ENCODE data around the gene SMIM36.

The SMIM36 gene

GRCh38 chr17:55510986-55511721, at the start of gene SMIM36:
Gene SMIM36 (minus strand): TSS chr17:55511452.
- H3K36me3 Mint-ChIP-seq (ENCODE audit: low read depth) = no peaks in the 10 kb centered on the region
- H3K27ac Mint-ChIP-seq = no peak within 1 kb of the TSS
- no peak within 1 kb of the TSS for H3K4me3 Mint-ChIP-seq
- peaks cover 2% of the 10 kb centered on the region for H3K27me3 Mint-ChIP-seq
- H3K9me3 Mint-ChIP-seq = no peaks in the 10 kb centered on the region
- DNase-seq (no peak), ATAC-seq (no peak)
- H3K4me1 Mint-ChIP-seq = peaks cover 2% of the 10 kb centered on the region

- Mint-ChIP-seq H3K4me1 (no peaks in the 10 kb centered on the region), H3K36me3 (ENCODE audit: low read depth) (no peaks in the 10 kb centered on the region), H3K9me3 (no peaks in the 10 kb centered on the region), H3K27ac (no peak overlapping the region), H3K4me3 (no peak overlapping the region), H3K27me3 (peaks cover 13% of the 10 kb centered on the region)
- ATAC-seq = no peak
- no peak for DNase-seq
Observed at GRCh38 chr17:55555772-55556171, 44.5 kb upstream of the SMIM36 start.

- no peak overlapping the region for H3K4me3 Mint-ChIP-seq
- H3K27me3 Mint-ChIP-seq = peaks cover 20% of the 10 kb centered on the region
- ATAC-seq (no peak), DNase-seq (no peak)
- no peak overlapping the region for H3K27ac Mint-ChIP-seq
- H3K9me3 Mint-ChIP-seq = peaks cover 4% of the 10 kb centered on the region
- H3K4me1 Mint-ChIP-seq = peaks cover 4% of the 10 kb centered on the region
- H3K36me3 Mint-ChIP-seq (ENCODE audit: low read depth) = no peaks in the 10 kb centered on the region
Observed at GRCh38 chr17:55549140-55549539, 37.9 kb upstream of the SMIM36 start.

GRCh38 chr17:55546991-55547664, 35.9 kb upstream of the SMIM36 start:
- Mint-ChIP-seq H3K27ac (no peak overlapping the region), H3K9me3 (peaks cover 4% of the 10 kb centered on the region)

GRCh38 chr17:55546481-55546880, 35.2 kb upstream of the SMIM36 start:
- DNase-seq = no peak
- peaks cover 4% of the 10 kb centered on the region for H3K9me3 Mint-ChIP-seq
- no peak for ATAC-seq
- no peaks in the 10 kb centered on the region for H3K36me3 Mint-ChIP-seq (ENCODE audit: low read depth)
- peaks cover 21% of the 10 kb centered on the region for H3K27me3 Mint-ChIP-seq
- no peak overlapping the region for H3K4me3 Mint-ChIP-seq
- H3K4me1 Mint-ChIP-seq = peaks cover 4% of the 10 kb centered on the region
- H3K27ac Mint-ChIP-seq = no peak overlapping the region

More at GRCh38 chr17:55546991-55547664, 35.9 kb upstream of the SMIM36 start:
- peaks cover 20% of the 10 kb centered on the region for H3K27me3 Mint-ChIP-seq
- H3K36me3 Mint-ChIP-seq (ENCODE audit: low read depth) = no peaks in the 10 kb centered on the region
- H3K4me3 Mint-ChIP-seq = no peak overlapping the region
- no peak for ATAC-seq
- DNase-seq = no peak
- peaks cover 4% of the 10 kb centered on the region for H3K4me1 Mint-ChIP-seq

GRCh38 chr17:55545806-55546205, 34.6 kb upstream of the SMIM36 start:
- Mint-ChIP-seq H3K4me1 (peaks cover 4% of the 10 kb centered on the region), H3K9me3 (peaks cover 4% of the 10 kb centered on the region), H3K27ac (no peak overlapping the region), H3K36me3 (ENCODE audit: low read depth) (no peaks in the 10 kb centered on the region), H3K27me3 (peaks cover 23% of the 10 kb centered on the region), H3K4me3 (no peak overlapping the region)
- DNase-seq (no peak), ATAC-seq (no peak)

GRCh38 chr17:55543709-55544108, 32.5 kb upstream of the SMIM36 start:
- Mint-ChIP-seq H3K27me3 (peaks cover 25% of the 10 kb centered on the region), H3K4me1 (peaks cover 4% of the 10 kb centered on the region), H3K4me3 (no peak overlapping the region), H3K9me3 (peaks cover 4% of the 10 kb centered on the region), H3K36me3 (ENCODE audit: low read depth) (no peaks in the 10 kb centered on the region), H3K27ac (no peak overlapping the region)
- ATAC-seq (no peak), DNase-seq (no peak)

GRCh38 chr17:55540414-55541091, 29.3 kb upstream of the SMIM36 start:
- DNase-seq = no peak
- H3K4me1 Mint-ChIP-seq = no peaks in the 10 kb centered on the region
- H3K9me3 Mint-ChIP-seq = no peaks in the 10 kb centered on the region
- H3K27me3 Mint-ChIP-seq = peaks cover 16% of the 10 kb centered on the region
- H3K27ac Mint-ChIP-seq = no peak overlapping the region
- no peak overlapping the region for H3K4me3 Mint-ChIP-seq
- no peak for ATAC-seq
- no peaks in the 10 kb centered on the region for H3K36me3 Mint-ChIP-seq (ENCODE audit: low read depth)

- ATAC-seq = no peak
- no peaks in the 10 kb centered on the region for H3K4me1 Mint-ChIP-seq
- H3K36me3 Mint-ChIP-seq (ENCODE audit: low read depth) = no peaks in the 10 kb centered on the region
- H3K27me3 Mint-ChIP-seq = peaks cover 15% of the 10 kb centered on the region
- no peaks in the 10 kb centered on the region for H3K9me3 Mint-ChIP-seq
- H3K4me3 Mint-ChIP-seq = no peak overlapping the region
- DNase-seq = no peak
- H3K27ac Mint-ChIP-seq = no peak overlapping the region
Observed at GRCh38 chr17:55536205-55536604, 25.0 kb upstream of the SMIM36 start.

- H3K36me3 Mint-ChIP-seq (ENCODE audit: low read depth) = no peaks in the 10 kb centered on the region
- H3K9me3 Mint-ChIP-seq = no peaks in the 10 kb centered on the region
- DNase-seq = no peak
- no peak overlapping the region for H3K27ac Mint-ChIP-seq
- no peak for ATAC-seq
- no peaks in the 10 kb centered on the region for H3K4me1 Mint-ChIP-seq
- peaks cover 10% of the 10 kb centered on the region for H3K27me3 Mint-ChIP-seq
- H3K4me3 Mint-ChIP-seq = no peak overlapping the region
Observed at GRCh38 chr17:55533608-55534007, 22.4 kb upstream of the SMIM36 start.

- Mint-ChIP-seq H3K4me3 (no peak overlapping the region), H3K4me1 (no peaks in the 10 kb centered on the region), H3K27ac (no peak overlapping the region), H3K9me3 (no peaks in the 10 kb centered on the region), H3K36me3 (ENCODE audit: low read depth) (no peaks in the 10 kb centered on the region), H3K27me3 (peaks cover 4% of the 10 kb centered on the region)
- no peak for ATAC-seq
- DNase-seq = no peak
Observed at GRCh38 chr17:55532670-55533069, 21.4 kb upstream of the SMIM36 start.

- peaks cover 2% of the 10 kb centered on the region for H3K27me3 Mint-ChIP-seq
- DNase-seq (no peak), ATAC-seq (no peak)
- no peak overlapping the region for H3K4me3 Mint-ChIP-seq
- H3K4me1 Mint-ChIP-seq = no peaks in the 10 kb centered on the region
- no peaks in the 10 kb centered on the region for H3K9me3 Mint-ChIP-seq
- H3K27ac Mint-ChIP-seq = no peak overlapping the region
- H3K36me3 Mint-ChIP-seq (ENCODE audit: low read depth) = no peaks in the 10 kb centered on the region
Observed at GRCh38 chr17:55531053-55531728, 19.9 kb upstream of the SMIM36 start.

- H3K27ac Mint-ChIP-seq = no peak overlapping the region
- H3K27me3 Mint-ChIP-seq = peaks cover 2% of the 10 kb centered on the region
- no peak for ATAC-seq
- H3K4me1 Mint-ChIP-seq = no peaks in the 10 kb centered on the region
- H3K36me3 Mint-ChIP-seq (ENCODE audit: low read depth) = no peaks in the 10 kb centered on the region
- H3K4me3 Mint-ChIP-seq = no peak overlapping the region
- no peaks in the 10 kb centered on the region for H3K9me3 Mint-ChIP-seq
- no peak for DNase-seq
Observed at GRCh38 chr17:55530064-55530463, 18.8 kb upstream of the SMIM36 start.

GRCh38 chr17:55527540-55528118, 16.4 kb upstream of the SMIM36 start:
- H3K27ac Mint-ChIP-seq = no peak overlapping the region
- no peaks in the 10 kb centered on the region for H3K36me3 Mint-ChIP-seq (ENCODE audit: low read depth)
- no peak overlapping the region for H3K4me3 Mint-ChIP-seq
- H3K4me1 Mint-ChIP-seq = no peaks in the 10 kb centered on the region
- H3K27me3 Mint-ChIP-seq = no peaks in the 10 kb centered on the region
- ATAC-seq (no peak), DNase-seq (no peak)
- no peaks in the 10 kb centered on the region for H3K9me3 Mint-ChIP-seq
